ENCODE data around the gene CKLF.

DNA sequence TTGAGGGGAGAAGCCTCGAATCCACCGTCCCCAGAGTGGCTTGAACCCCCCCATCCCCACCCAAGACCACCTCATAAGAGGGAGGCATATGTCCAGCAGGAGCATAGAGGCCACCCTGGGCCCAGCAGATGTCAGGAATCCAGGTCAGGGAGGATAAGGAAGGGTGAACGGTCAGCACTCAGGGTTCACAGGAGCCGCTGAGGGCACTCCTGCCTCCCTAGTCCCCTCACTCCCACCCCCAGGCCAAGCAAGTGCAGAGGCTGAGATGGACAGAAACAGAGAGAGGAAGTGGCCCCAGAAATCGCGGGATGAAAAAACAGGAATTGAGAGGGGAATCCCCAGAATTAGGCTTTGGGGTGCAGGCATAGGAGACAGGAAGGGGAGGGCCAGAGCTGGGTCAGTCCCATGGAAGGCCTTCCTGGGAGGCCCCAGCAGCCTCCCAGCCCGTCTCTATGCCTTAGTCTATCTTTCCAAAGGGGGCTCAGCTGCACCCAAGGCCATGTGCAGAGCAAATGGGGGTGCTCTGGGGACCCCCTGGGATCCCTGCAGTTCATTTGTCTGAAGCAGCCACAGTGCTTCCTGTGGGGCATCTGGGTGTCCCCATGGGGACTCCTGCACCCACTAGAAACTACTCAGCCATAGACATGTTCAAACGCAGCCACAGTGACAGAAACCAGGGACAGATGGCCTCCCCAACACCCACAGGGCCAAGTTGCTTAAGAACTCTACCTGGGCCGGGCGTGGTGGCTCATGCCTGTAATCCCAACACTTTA, 53.8 kb downstream of the CKLF start:
- TF ChIP-seq EZH2 (IDR thresholded peaks at IDR 0.05; ENCODE audit: low read length, unreplicated experiment): no peak
- TF ChIP-seq, protein P1, sequence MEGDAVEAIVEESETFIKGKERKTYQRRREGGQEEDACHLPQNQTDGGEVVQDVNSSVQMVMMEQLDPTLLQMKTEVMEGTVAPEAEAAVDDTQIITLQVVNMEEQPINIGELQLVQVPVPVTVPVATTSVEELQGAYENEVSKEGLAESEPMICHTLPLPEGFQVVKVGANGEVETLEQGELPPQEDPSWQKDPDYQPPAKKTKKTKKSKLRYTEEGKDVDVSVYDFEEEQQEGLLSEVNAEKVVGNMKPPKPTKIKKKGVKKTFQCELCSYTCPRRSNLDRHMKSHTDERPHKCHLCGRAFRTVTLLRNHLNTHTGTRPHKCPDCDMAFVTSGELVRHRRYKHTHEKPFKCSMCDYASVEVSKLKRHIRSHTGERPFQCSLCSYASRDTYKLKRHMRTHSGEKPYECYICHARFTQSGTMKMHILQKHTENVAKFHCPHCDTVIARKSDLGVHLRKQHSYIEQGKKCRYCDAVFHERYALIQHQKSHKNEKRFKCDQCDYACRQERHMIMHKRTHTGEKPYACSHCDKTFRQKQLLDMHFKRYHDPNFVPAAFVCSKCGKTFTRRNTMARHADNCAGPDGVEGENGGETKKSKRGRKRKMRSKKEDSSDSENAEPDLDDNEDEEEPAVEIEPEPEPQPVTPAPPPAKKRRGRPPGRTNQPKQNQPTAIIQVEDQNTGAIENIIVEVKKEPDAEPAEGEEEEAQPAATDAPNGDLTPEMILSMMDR (conservative IDR thresholded peaks at IDR 0.05; ENCODE audit: low read depth, low read length): no peak
